Fibroblast of mammary gland (primary cell): ENCODE measurements around the gene BCL2L1.

Experiments
- DNase-seq: peaks from one replicate; pipeline ENCODE4 v3.0.0-alpha.2; 2010; ENCODE audit warnings: low read depth
- H3K4me3 ChIP-seq: 2 replicates; pipeline ENCODE4 v1.5.1; 2011; ENCODE audit warnings: low read depth, mild to moderate bottlenecking, low read length, moderate library complexity; ENCODE audit not compliant: control insufficient read depth
- CTCF ChIP-seq: conservative IDR thresholded peaks from 2 replicates; pipeline ENCODE4 v1.5.1; 2011; ENCODE audit warnings: low read depth, low read length, inconsistent platforms; ENCODE audit not compliant: control insufficient read depth, insufficient read depth

BCL2L1 gene

GRCh38 chr20:31718952-31719643 lies 3.6 kb downstream of the BCL2L1 start:
- TF ChIP-seq CTCF, result no peak
- peak overlapping the region; percentile 71 for H3K4me3 ChIP-seq
- DNase-seq, result no peak

- TF ChIP-seq CTCF, result no peak
- DNase-seq, result no peak
- H3K4me3 ChIP-seq, result peak overlapping the region; percentile 12
These were observed 5.0 kb downstream of the BCL2L1 start for GRCh38 chr20:31717478-31718201.

GRCh38 chr20:31716818-31717477 lies 5.7 kb downstream of the BCL2L1 start:
- H3K4me3 ChIP-seq, result peak overlapping the region; percentile 0
- DNase-seq, result no peak
- no peak for TF ChIP-seq CTCF

- H3K4me3 ChIP-seq, result no peak overlapping the region
- no peak for DNase-seq
- no peak for TF ChIP-seq CTCF
These were observed 6.3 kb downstream of the BCL2L1 start for GRCh38 chr20:31716351-31716750.

- H3K4me3 ChIP-seq, result no peak overlapping the region
- TF ChIP-seq CTCF, result no peak
- no peak for DNase-seq
These were observed 6.9 kb downstream of the BCL2L1 start for GRCh38 chr20:31715766-31716165.

- TF ChIP-seq CTCF, result no peak
- DNase-seq, result peak; percentile 92
- peak overlapping the region; percentile 35 for H3K4me3 ChIP-seq
These were observed 9.1 kb downstream of the BCL2L1 start for GRCh38 chr20:31713312-31714273.
